Measurements from ENCODE around the gene CMSS1. TPM values are rescaled to one million over a fixed set of nuclear protein-coding genes. Genes with fewer than 3 reads are reported as not detected.

The CMSS1 gene
- total RNA-seq, 4 donors from 2014 or later = 1.8 to 41.2 (median 17.0) TPM

DNA sequence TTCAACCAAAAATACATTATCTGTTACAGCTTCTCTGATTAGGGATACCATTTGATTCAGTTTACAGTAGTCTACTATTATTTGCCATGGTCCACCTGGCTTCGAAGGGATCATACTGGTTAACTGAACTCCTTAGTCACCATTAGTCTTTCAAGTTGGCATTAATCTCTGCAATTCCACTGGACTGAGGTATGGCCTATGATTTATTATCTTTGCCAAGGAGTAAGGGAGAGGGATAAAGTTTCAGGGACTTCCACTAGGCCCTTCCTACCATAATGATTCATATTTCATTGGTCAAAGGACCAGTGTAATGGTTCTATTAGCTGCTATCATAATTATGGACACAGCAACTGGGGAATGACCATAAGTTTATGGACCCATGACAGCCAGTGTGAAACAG lies 7.3 kb upstream of the CMSS1 start:
- Histone ChIP-seq H3K4me3 (no peak overlapping the region), H3K27me3 (no peaks in the 10 kb centered on the region), H3K9me3 (peaks cover 0 to 7% of the 10 kb centered on the region in 2 donors), H3K27ac (no peak overlapping the region), H3K4me1 (no peaks in the 10 kb centered on the region), H3K36me3 (no peaks in the 10 kb centered on the region)
- intact Hi-C loops (cut with DNase I; ENCODE audit: low total_unique reads) = no loop called here
- TF ChIP-seq CTCF (IDR thresholded peaks at IDR 0.05) (no peak), POLR2A (IDR thresholded peaks at IDR 0.05) (no peak)
- DNase-seq = no peak

- TF ChIP-seq CTCF (IDR thresholded peaks at IDR 0.05) (no peak), POLR2A (IDR thresholded peaks at IDR 0.05) (no peak)
- Histone ChIP-seq H3K4me1 (peaks cover 0 to 4% of the 10 kb centered on the region in 2 donors), H3K9me3 (no peaks in the 10 kb centered on the region), H3K36me3 (no peaks in the 10 kb centered on the region), H3K27ac (peak overlapping the region; percentile 87 to 93), H3K27me3 (no peaks in the 10 kb centered on the region), H3K4me3 (peak overlapping the region; percentile 45 to 83)
- intact Hi-C loops (cut with DNase I; ENCODE audit: low total_unique reads) = no loop called here
- DNase-seq = no peak
These were observed 620 bp upstream of the CMSS1 start for GRCh38 chr3:99817047-99817436.

GRCh38 chr3:99818818-99819217 lies 1.2 kb downstream of the CMSS1 start:
- intact Hi-C loops (cut with DNase I; ENCODE audit: low total_unique reads) = no loop called here

DNA sequence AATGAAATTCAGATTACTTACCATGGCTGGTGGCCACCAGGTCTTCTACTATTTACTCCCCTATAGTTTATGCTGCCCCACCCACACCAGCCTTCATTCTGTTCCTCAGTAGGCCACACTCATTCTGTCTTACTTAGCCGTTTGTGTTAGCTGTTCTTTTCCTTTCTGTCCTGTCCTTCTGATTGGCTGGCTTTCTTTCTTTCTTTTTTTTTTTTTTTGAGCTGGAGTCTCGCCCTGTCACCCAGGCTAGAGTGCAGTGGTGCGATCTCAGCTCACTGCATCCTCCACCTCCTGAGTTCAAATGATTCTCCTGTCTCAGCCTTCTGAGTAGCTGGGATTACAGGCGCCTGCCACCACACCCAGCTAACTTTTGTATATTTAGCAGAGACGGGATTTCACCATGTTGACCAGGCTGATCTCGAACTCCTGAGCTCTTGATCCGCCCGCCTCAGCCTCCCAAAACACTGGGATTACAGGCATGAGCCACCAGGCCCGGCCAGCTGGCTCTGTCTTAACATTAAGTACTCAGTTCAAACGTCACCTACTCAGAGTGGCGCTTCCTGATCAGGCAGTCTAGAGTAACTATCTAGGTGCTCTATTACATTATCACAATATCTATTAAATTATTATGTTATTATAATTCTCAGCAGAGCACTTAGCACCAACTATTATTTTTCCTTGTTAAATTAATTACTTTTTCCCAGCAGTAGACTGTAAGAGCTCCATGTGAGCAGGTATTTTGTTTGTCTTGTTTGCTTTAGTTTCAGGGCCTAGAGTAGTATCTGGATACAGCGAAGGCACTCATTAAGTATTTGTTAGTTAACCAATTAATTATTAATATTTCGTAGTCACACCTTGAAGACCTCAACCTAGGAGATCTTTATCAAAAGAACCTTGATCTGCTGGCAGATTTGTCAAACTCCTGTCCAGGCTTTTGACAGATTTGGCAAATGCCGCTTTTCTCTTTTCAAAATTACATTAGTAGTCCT lies 6.4 kb downstream of the CMSS1 start:
- TF ChIP-seq POLR2A (IDR thresholded peaks at IDR 0.05) = no peak
- no peak for TF ChIP-seq CTCF (IDR thresholded peaks at IDR 0.05)
- H3K4me1 ChIP-seq = peaks cover 0 to 1% of the 10 kb centered on the region in 2 donors
- intact Hi-C loops (cut with DNase I; ENCODE audit: low total_unique reads) = no loop called here
- no peak overlapping the region for H3K27ac ChIP-seq
- no peak for DNase-seq
- no peaks in the 10 kb centered on the region for H3K27me3 ChIP-seq
- H3K36me3 ChIP-seq = no peaks in the 10 kb centered on the region
- H3K4me3 ChIP-seq = no peak overlapping the region
- no peaks in the 10 kb centered on the region for H3K9me3 ChIP-seq

More at GRCh38 chr3:99818818-99819217, 1.2 kb downstream of the CMSS1 start:
- no peak for TF ChIP-seq CTCF (IDR thresholded peaks at IDR 0.05)
- TF ChIP-seq POLR2A (IDR thresholded peaks at IDR 0.05) = no peak
- H3K9me3 ChIP-seq = no peaks in the 10 kb centered on the region
- peak overlapping the region in 1 of 2 donors; percentile 83 for H3K4me3 ChIP-seq
- H3K27me3 ChIP-seq = no peaks in the 10 kb centered on the region
- H3K36me3 ChIP-seq = no peaks in the 10 kb centered on the region
- no peak for DNase-seq
- peaks cover 0 to 4% of the 10 kb centered on the region in 2 donors for H3K4me1 ChIP-seq
- peak overlapping the region in 1 of 2 donors; percentile 87 for H3K27ac ChIP-seq

DNA sequence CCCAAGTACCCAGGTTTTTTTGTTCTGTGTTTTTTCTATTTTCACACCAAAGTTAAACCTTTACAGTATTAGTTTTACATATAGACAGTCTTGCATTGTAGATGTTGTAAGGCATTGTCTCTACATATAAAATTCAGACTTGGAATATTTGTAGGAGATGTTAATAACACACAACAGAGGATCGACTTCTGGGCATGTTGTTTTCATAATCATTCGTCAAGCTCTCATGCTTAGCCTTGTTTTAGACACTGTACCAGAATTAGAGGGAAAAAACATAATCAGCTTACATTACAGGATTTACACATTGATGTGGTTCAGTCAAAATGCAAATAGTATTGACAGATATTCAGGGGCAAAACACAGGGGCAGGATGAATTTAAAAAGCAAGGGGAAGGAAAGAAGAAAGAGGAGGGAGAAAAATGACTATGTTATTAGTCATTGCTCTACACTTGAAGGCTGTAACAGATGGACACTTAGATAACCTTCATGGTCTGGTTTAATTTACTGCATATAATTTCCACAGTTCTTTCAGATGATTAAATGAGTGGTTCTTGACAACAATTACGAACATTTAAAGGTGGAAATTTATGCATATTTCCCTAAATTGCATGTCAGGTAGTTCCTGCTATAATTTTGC lies 7.5 kb downstream of the CMSS1 start:
- intact Hi-C loops (cut with DNase I; ENCODE audit: low total_unique reads) = no loop called here

More for the DNA sequence above, 7.5 kb downstream of the CMSS1 start:
- Histone ChIP-seq H3K4me3 (no peak overlapping the region), H3K4me1 (no peaks in the 10 kb centered on the region), H3K27me3 (no peaks in the 10 kb centered on the region), H3K27ac (no peak overlapping the region), H3K9me3 (no peaks in the 10 kb centered on the region), H3K36me3 (no peaks in the 10 kb centered on the region)
- no peak for DNase-seq
- no peak for TF ChIP-seq POLR2A (IDR thresholded peaks at IDR 0.05)
- TF ChIP-seq CTCF (IDR thresholded peaks at IDR 0.05) = no peak

All from uterus (tissue), 4 donors.